Measurements from ENCODE around the gene AKAP7. TPM values are rescaled to one million over a fixed set of nuclear protein-coding genes. Genes with fewer than 3 reads are reported as not detected.

The AKAP7 gene
- total and polyA plus RNA-seq, 8 donors: 20.5 to 82.0 (median 25.9) TPM

- DNase-seq (no peak), FAIRE-seq (no peak), ATAC-seq (no peak)
- no peak for TF ChIP-seq CTCF (IDR thresholded peaks at IDR 0.05)
- Histone ChIP-seq H3K36me3 (no peaks in the 10 kb centered on the region), H3K4me3 (no peak overlapping the region), H3K4me1 (peaks cover 0 to 14% (median 9%) of the 10 kb centered on the region in 3 donors), H3K27me3 (no peaks in the 10 kb centered on the region), H3K9me3 (no peaks in the 10 kb centered on the region), H3K27ac (peak overlapping the region in 1 of 4 donors; percentile 31)
- intact Hi-C loops (cut with DNase I): no loop called here
- WGBS, 2 donors: 92 to 93% methylated on average over 5 of the region's 5 CpGs
Measured at GRCh38 chr6:131215219-131215618, 80.0 kb downstream of the AKAP7 start.

GRCh38 chr6:131216246-131216645, 81.0 kb downstream of the AKAP7 start:
- intact Hi-C loops (cut with DNase I): no loop called here
- ATAC-seq: peak in 3 of 4 donors; percentile 47 to 83 (median 70)
- no peaks in the 10 kb centered on the region for H3K36me3 ChIP-seq
- H3K27me3 ChIP-seq: no peaks in the 10 kb centered on the region
- no peak for DNase-seq
- peaks cover 0 to 14% (median 9%) of the 10 kb centered on the region in 3 donors for H3K4me1 ChIP-seq
- WGBS, 2 donors: 11 to 13% methylated on average over 4 of the region's 4 CpGs
- H3K27ac ChIP-seq: peak overlapping the region in 1 of 4 donors; percentile 31
- no peak for FAIRE-seq
- no peaks in the 10 kb centered on the region for H3K9me3 ChIP-seq
- TF ChIP-seq CTCF (IDR thresholded peaks at IDR 0.05): no peak
- H3K4me3 ChIP-seq: no peak overlapping the region

GRCh38 chr6:131222773-131223172, 87.5 kb downstream of the AKAP7 start:
- FAIRE-seq (no peak), DNase-seq (no peak), ATAC-seq (no peak)
- WGBS, 2 donors: 85 to 95% methylated on average over 2 of the region's 2 CpGs
- H3K27ac ChIP-seq: no peak overlapping the region
- no peaks in the 10 kb centered on the region for H3K9me3 ChIP-seq
- H3K36me3 ChIP-seq: no peaks in the 10 kb centered on the region
- TF ChIP-seq CTCF (IDR thresholded peaks at IDR 0.05): no peak
- intact Hi-C loops (cut with DNase I): no loop called here
- no peaks in the 10 kb centered on the region for H3K27me3 ChIP-seq
- H3K4me3 ChIP-seq: no peak overlapping the region
- peaks cover 0 to 9% (median 0%) of the 10 kb centered on the region in 3 donors for H3K4me1 ChIP-seq

GRCh38 chr6:131223416-131223815, 88.1 kb downstream of the AKAP7 start:
- no peak for TF ChIP-seq CTCF (IDR thresholded peaks at IDR 0.05)
- DNase-seq (no peak), FAIRE-seq (no peak), ATAC-seq (no peak)
- no peak overlapping the region for H3K4me3 ChIP-seq
- no peak overlapping the region for H3K27ac ChIP-seq
- no peaks in the 10 kb centered on the region for H3K27me3 ChIP-seq
- H3K9me3 ChIP-seq: no peaks in the 10 kb centered on the region
- 79 to 89% methylated on average over 1 of the region's 1 CpG for WGBS, 2 donors
- intact Hi-C loops (cut with DNase I): no loop called here
- peaks cover 0 to 9% (median 0%) of the 10 kb centered on the region in 3 donors for H3K4me1 ChIP-seq
- no peaks in the 10 kb centered on the region for H3K36me3 ChIP-seq

- Histone ChIP-seq H3K27ac (no peak overlapping the region), H3K4me1 (peaks cover 0 to 9% (median 0%) of the 10 kb centered on the region in 3 donors), H3K36me3 (no peaks in the 10 kb centered on the region), H3K9me3 (no peaks in the 10 kb centered on the region), H3K4me3 (no peak overlapping the region), H3K27me3 (no peaks in the 10 kb centered on the region)
- whole genome bisulfite sequencing, 2 donors: 91 to 92% methylated on average over 1 of the region's 1 CpG
- intact Hi-C loops (cut with DNase I): no loop called here
- FAIRE-seq (no peak), DNase-seq (no peak), ATAC-seq (no peak)
- TF ChIP-seq CTCF (IDR thresholded peaks at IDR 0.05): no peak
Measured at GRCh38 chr6:131225127-131225526, 89.9 kb downstream of the AKAP7 start.
